ENCODE results near the gene TPCN1. TPM values are rescaled to one million over a fixed set of nuclear protein-coding genes. Genes with fewer than 3 reads are reported as not detected.

Gene TPCN1
- polyA plus RNA-seq, 1 experiment = 31.9 TPM

- ChIA-PET POLR2A (no interaction called here), CTCF (no interaction called here)
- no peak for TF ChIP-seq CTCF (IDR thresholded peaks at IDR 0.05; ENCODE audit: insufficient read depth, low read depth, low read length)
- Histone ChIP-seq H3K36me3 (ENCODE audit: control insufficient read depth, insufficient read depth, low read length) (no peaks in the 10 kb centered on the region), H3K27me3 (ENCODE audit: control insufficient read depth, insufficient read depth, low read length) (no peaks in the 10 kb centered on the region), H3K4me3 (ENCODE audit: low read depth, low read length) (no peak overlapping the region)
- DNase-seq (ENCODE audit: low read depth) = peak; percentile 98
Observed at GRCh38 chr12:113214895-113215400, 6.3 kb upstream of the TPCN1 start.

- CTCF ChIA-PET = no interaction called here
- DNase-seq (ENCODE audit: low read depth) = no peak
- Histone ChIP-seq H3K27me3 (ENCODE audit: control insufficient read depth, insufficient read depth, low read length) (no peaks in the 10 kb centered on the region), H3K4me3 (ENCODE audit: low read depth, low read length) (no peak overlapping the region), H3K36me3 (ENCODE audit: control insufficient read depth, insufficient read depth, low read length) (no peaks in the 10 kb centered on the region)
- POLR2A ChIA-PET = interaction anchor here (0.6 kb wide), 1 partner anchor 30 kb away, joined by 9 read pairs; the partner anchor contains the start of genes DDX54 and RITA1
- TF ChIP-seq CTCF (IDR thresholded peaks at IDR 0.05; ENCODE audit: insufficient read depth, low read depth, low read length) = no peak
Observed at GRCh38 chr12:113216027-113216426, 5.2 kb upstream of the TPCN1 start.

- POLR2A ChIA-PET = interaction anchor here (0.6 kb wide), 1 partner anchor 100 kb away, joined by 4 read pairs; no protein-coding TSS in a partner anchor
- no peak for TF ChIP-seq CTCF (IDR thresholded peaks at IDR 0.05; ENCODE audit: insufficient read depth, low read depth, low read length)
- peak overlapping the region; percentile 63 for H3K4me3 ChIP-seq (ENCODE audit: low read depth, low read length)
- DNase-seq (ENCODE audit: low read depth) = no peak
- no peaks in the 10 kb centered on the region for H3K36me3 ChIP-seq (ENCODE audit: control insufficient read depth, insufficient read depth, low read length)
- CTCF ChIA-PET = interaction anchor here (0.6 kb wide), 1 partner anchor 30 kb away, joined by 3 read pairs; no protein-coding TSS in a partner anchor
- no peaks in the 10 kb centered on the region for H3K27me3 ChIP-seq (ENCODE audit: control insufficient read depth, insufficient read depth, low read length)
Observed at GRCh38 chr12:113220593-113221180, 577 bp upstream of the TPCN1 start.

GRCh38 chr12:113221997-113222729, 899 bp downstream of the TPCN1 start:
- CTCF ChIA-PET = interaction anchor here (0.6 to 1.4 kb wide), 4 partner anchors 18 to 38 kb away, joined by 3 to 6 read pairs (median 3); no protein-coding TSS in a partner anchor
- DNase-seq (ENCODE audit: low read depth) = no peak
- H3K27me3 ChIP-seq (ENCODE audit: control insufficient read depth, insufficient read depth, low read length) = no peaks in the 10 kb centered on the region
- H3K4me3 ChIP-seq (ENCODE audit: low read depth, low read length) = peak overlapping the region; percentile 65
- TF ChIP-seq CTCF (IDR thresholded peaks at IDR 0.05; ENCODE audit: insufficient read depth, low read depth, low read length) = no peak
- peaks cover 5% of the 10 kb centered on the region for H3K36me3 ChIP-seq (ENCODE audit: control insufficient read depth, insufficient read depth, low read length)
- POLR2A ChIA-PET = interaction anchor here (0.6 kb wide), 1 partner anchor 16 kb away, joined by 4 read pairs; no protein-coding TSS in a partner anchor

Measured in BJ (cell line).